Liver (tissue), 9 donors: ENCODE measurements around the gene TESK2. TPM values are rescaled to one million over a fixed set of nuclear protein-coding genes. Genes with fewer than 3 reads are reported as not detected.
"Not testable (repeated sequence)": the region's sequence is repeated elsewhere in the genome, so short reads cannot be mapped to it uniquely, and the experiment has no call there.

Experiments
- DNase-seq: peaks from one replicate; pipeline ENCODE4 v3.0.0-alpha.2; 2017; ENCODE audit warnings: low spot score
- H3K27ac ChIP-seq, 2 donors: one replicate each; pipeline ENCODE4 v1.7.0; 2013; ENCODE audit warnings: inconsistent platforms in 2 of 2, low read length in 2 of 2, control low read depth in 1 of 2, low read depth in 1 of 2, mild to moderate bottlenecking in 1 of 2
- H3K27me3 ChIP-seq, 4 donors: one replicate each; pipeline versions ENCODE4 v1.6.1 to v1.7.0; 2013; ENCODE audit warnings: low read length in 3 of 4, inconsistent platforms in 1 of 4, mild to moderate bottlenecking in 1 of 4, moderate library complexity in 1 of 4; ENCODE audit not compliant: control insufficient read depth in 4 of 4, insufficient read depth in 4 of 4
- H3K36me3 ChIP-seq, 4 donors: one replicate each; pipeline versions ENCODE4 v1.6.1 to v1.7.0; 2013; ENCODE audit warnings: low read length in 3 of 4, mild to moderate bottlenecking in 3 of 4, low read depth in 1 of 4, moderate library complexity in 1 of 4; ENCODE audit not compliant: control insufficient read depth in 4 of 4, insufficient read depth in 3 of 4
- H3K4me1 ChIP-seq, 4 donors: one replicate each; pipeline versions ENCODE4 v1.6.1 to v1.7.0; 2013; ENCODE audit warnings: low read length in 3 of 4, mild to moderate bottlenecking in 3 of 4, moderate library complexity in 1 of 4; ENCODE audit not compliant: control insufficient read depth in 4 of 4, insufficient read depth in 4 of 4
- H3K4me3 ChIP-seq, 3 donors: one replicate each; pipeline versions ENCODE4 v1.6.1 to v1.7.0; 2013; ENCODE audit warnings: low read length in 3 of 3, control low read depth in 1 of 3, low read depth in 1 of 3, mild to moderate bottlenecking in 1 of 3
- H3K9ac ChIP-seq, 2 donors: one replicate each; pipeline ENCODE4 v1.7.0; 2013; ENCODE audit warnings: low read length in 2 of 2, mild to moderate bottlenecking in 2 of 2, moderate library complexity in 2 of 2, control low read depth in 1 of 2, low read depth in 1 of 2
- H3K9me3 ChIP-seq, 4 donors: one replicate each; pipeline versions ENCODE4 v1.6.1 to v1.7.0; 2013; ENCODE audit warnings: low read length in 3 of 4; ENCODE audit not compliant: control insufficient read depth in 4 of 4
- ATF3 ChIP-seq: IDR thresholded peaks from 2 replicates; pipeline ENCODE4 v1.6.1; 2016; ENCODE audit warnings: antibody characterized with exemption
- FOXA1 ChIP-seq: IDR thresholded peaks from 2 replicates; pipeline ENCODE4 v1.6.1; 2016; ENCODE audit warnings: antibody characterized with exemption
- GABPA ChIP-seq, 2 donors: IDR thresholded peaks in 1 of 2; conservative IDR thresholded peaks in 1 of 2; 2 replicates each; pipeline ENCODE4 v1.6.1; 2016; ENCODE audit warnings: antibody characterized with exemption in 2 of 2, mild to moderate bottlenecking in 1 of 2, moderate library complexity in 1 of 2
- HNF4A ChIP-seq, 2 donors: conservative IDR thresholded peaks; 2 replicates each; pipeline ENCODE4 v1.6.1; 2016; ENCODE audit warnings: antibody characterized with exemption in 2 of 2, mild to moderate bottlenecking in 2 of 2
- HNF4G ChIP-seq: IDR thresholded peaks from 2 replicates; pipeline ENCODE4 v1.6.1; 2016; ENCODE audit warnings: antibody characterized with exemption
- JUND ChIP-seq, 2 donors: IDR thresholded peaks; 2 replicates each; pipeline ENCODE4 v1.6.1; 2016; ENCODE audit warnings: antibody characterized with exemption in 2 of 2
- MAX ChIP-seq: IDR thresholded peaks from 2 replicates; pipeline ENCODE4 v1.6.1; 2016; ENCODE audit warnings: antibody characterized with exemption
- NR2F2 ChIP-seq: IDR thresholded peaks from 2 replicates; pipeline ENCODE4 v1.6.1; 2016; ENCODE audit warnings: antibody characterized with exemption
- RAD21 ChIP-seq, 2 donors: IDR thresholded peaks; 2 replicates each; pipeline ENCODE4 v1.6.1; 2016; ENCODE audit warnings: antibody characterized with exemption in 2 of 2, mild to moderate bottlenecking in 2 of 2
- REST ChIP-seq: IDR thresholded peaks from 2 replicates; pipeline ENCODE4 v1.6.1; 2016; ENCODE audit warnings: antibody characterized with exemption, mild to moderate bottlenecking
- RXRA ChIP-seq, 2 donors: IDR thresholded peaks; 2 replicates each; pipeline ENCODE4 v1.6.1; 2017 to 2018; ENCODE audit warnings: antibody characterized with exemption in 2 of 2, mild to moderate bottlenecking in 1 of 2
- YY1 ChIP-seq: IDR thresholded peaks from 2 replicates; pipeline ENCODE4 v1.6.1; 2016; ENCODE audit warnings: antibody characterized with exemption, mild to moderate bottlenecking
- ZBTB33 ChIP-seq: IDR thresholded peaks from 2 replicates; pipeline ENCODE4 v1.6.1; 2016; ENCODE audit warnings: antibody characterized with exemption
- WGBS: extraction: QIAGEN DNeasy Blood & Tissue Kit; methylation state at CpG from one replicate; pipeline ENCODE4 v1.1.7; 2013; 5-methylcytosine and 5-hydroxymethylcytosine counted together
- polyA plus RNA-seq, 2 donors: library from polyadenylated mRNA; stranded (reverse) in 1 of 2; unstranded in 1 of 2; fragments of 200-250 nt in 1 of 2; fragments of >200 nt in 1 of 2; fragmentation: Nextera tagmentation in 1 of 2; extraction: Ambion mirVana in 1 of 2; gene quantifications; one replicate each; pipeline versions ENCODE4 v1.2.1 to v1.2.3, GENCODE V29; 2013 to 2015
- total RNA-seq, 2 donors: library from RNA; depleted of rRNA; stranded (reverse); fragments of >200 nt; gene quantifications; one replicate each; pipeline ENCODE4 v1.2.3, GENCODE V29; 2014
- donor health status: healthy.
- donor health status: healthy.
- donor health status: healthy.
- donor health status: healthy.
- donor health status: healthy.

TESK2 gene
- total and polyA plus RNA-seq, 4 donors, result 2.4 to 8.2 (median 5.2) TPM

- Histone ChIP-seq H3K4me3 (no peak overlapping the region), H3K4me1 (no peaks in the 10 kb centered on the region), H3K27ac (no peak overlapping the region), H3K9me3 (no peaks in the 10 kb centered on the region), H3K27me3 (no peaks in the 10 kb centered on the region), H3K9ac (no peak overlapping the region), H3K36me3 (no peaks in the 10 kb centered on the region)
- 75% methylated on average over 2 of the region's 2 CpGs for WGBS
- TF ChIP-seq HNF4A (conservative IDR thresholded peaks at IDR 0.05) (no peak), GABPA (IDR thresholded peaks at IDR 0.05 in 1 of 2, conservative IDR thresholded peaks at IDR 0.05 in 1 of 2) (no peak), HNF4G (no peak), RXRA (IDR thresholded peaks at IDR 0.05) (no peak), RAD21 (IDR thresholded peaks at IDR 0.05) (no peak), FOXA1 (no peak), YY1 (no peak), REST (no peak), JUND (IDR thresholded peaks at IDR 0.05) (no peak)
- no peak for DNase-seq
These were observed 20.6 kb downstream of the TESK2 start for GRCh38 chr1:45470306-45470798.

- H3K4me1 ChIP-seq, DNase-seq, H3K36me3 ChIP-seq, H3K27ac ChIP-seq, H3K9me3 ChIP-seq, H3K9ac ChIP-seq, H3K4me3 ChIP-seq, H3K27me3 ChIP-seq: not testable (repeated sequence)
- 91% methylated on average over 9 of the region's 9 CpGs for WGBS
These were observed 23.6 kb downstream of the TESK2 start for GRCh38 chr1:45467353-45467752.

GRCh38 chr1:45465277-45465676 is 25.7 kb downstream of the TESK2 start:
- Histone ChIP-seq H3K27me3 (no peaks in the 10 kb centered on the region), H3K36me3 (no peaks in the 10 kb centered on the region), H3K9ac (no peak overlapping the region), H3K4me1 (no peaks in the 10 kb centered on the region), H3K4me3 (no peak overlapping the region), H3K27ac (no peak overlapping the region), H3K9me3 (no peaks in the 10 kb centered on the region)
- DNase-seq, result no peak
- TF ChIP-seq HNF4G (no peak), HNF4A (conservative IDR thresholded peaks at IDR 0.05) (no peak), ZBTB33 (no peak), ATF3 (no peak), MAX (no peak), NR2F2 (no peak)
